Measurements from ENCODE around the gene ZNF260.
"Not testable (repeated sequence)": the region's sequence is repeated elsewhere in the genome, so short reads cannot be mapped to it uniquely, and the experiment has no call there.

Gene ZNF260

DNA sequence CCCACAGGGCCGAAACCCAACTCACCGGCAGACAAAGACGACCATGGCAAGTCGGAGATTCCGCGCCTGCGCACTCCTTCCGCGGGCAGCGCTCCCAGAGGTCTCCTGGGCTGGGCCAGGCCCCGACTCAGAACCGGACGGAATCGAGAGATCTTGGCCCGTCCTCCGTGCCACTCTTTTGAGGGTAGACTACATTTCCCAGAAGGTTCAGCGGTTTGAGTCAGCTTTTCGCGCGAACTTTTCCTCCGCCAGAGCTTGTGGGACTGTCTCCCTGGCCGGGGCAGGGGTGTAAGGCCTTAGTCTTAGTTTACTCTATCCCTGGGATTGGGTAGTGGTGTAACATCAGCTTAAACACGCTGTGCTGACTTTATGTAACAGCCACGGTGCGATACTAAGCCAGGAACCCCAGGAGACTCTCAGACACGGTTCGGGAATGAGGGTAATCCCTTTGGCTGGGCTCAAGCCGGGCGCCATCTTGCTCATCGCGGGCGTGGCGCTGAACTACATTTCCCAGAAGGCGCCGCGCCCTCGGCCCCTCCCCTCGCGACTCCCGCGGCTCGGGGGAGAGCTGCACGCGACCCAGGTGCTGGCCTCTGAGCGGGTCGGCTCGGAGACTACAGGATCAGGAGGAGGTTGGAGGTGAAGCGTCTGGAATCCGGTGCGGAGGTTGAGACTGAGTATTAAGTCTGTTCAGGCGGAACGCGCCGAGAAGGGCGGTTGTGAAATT is at the start of gene ZNF260:
TSS of gene ZNF260 (minus strand) at position 78 of the 727 bp plus-strand sequence. CDS start 13,033 bp downstream, outside the sequence.
- peak; percentile 98 for DNase-seq

DNA sequence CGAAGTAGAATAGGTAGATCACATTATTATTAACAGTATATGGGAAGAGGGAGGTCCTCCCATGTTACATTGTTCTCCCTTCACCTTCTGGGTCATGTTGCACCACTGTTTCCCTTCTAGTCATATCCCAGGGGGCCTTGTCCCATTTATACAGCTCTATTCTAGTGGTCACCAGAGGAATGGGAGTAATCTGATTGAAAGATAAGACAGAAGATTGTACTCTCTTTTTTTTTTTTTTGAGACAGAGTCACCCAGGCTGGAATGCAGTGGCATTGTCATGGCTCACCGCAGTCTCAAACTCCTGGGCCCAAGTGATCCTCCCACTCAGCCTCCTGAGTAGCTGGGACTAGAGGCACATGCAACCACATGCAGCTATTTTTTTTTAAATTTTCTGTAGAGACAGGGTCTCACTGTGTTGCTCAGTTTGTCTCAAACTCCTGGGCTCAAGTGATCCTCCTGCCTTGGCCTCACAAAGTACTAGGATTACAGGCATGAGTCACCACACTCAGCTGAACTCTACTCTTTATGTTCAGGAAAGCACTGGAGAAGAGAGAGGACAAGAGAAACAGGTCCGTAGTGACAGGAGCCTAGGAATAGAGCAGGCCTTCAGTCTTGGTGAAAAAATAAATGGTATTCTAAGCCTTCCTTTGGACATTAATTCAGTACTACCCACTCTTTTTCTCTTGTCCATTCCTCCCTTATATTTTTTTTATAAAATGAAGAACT is 49.4 kb upstream of the ZNF260 start:
- no peak for DNase-seq

DNA sequence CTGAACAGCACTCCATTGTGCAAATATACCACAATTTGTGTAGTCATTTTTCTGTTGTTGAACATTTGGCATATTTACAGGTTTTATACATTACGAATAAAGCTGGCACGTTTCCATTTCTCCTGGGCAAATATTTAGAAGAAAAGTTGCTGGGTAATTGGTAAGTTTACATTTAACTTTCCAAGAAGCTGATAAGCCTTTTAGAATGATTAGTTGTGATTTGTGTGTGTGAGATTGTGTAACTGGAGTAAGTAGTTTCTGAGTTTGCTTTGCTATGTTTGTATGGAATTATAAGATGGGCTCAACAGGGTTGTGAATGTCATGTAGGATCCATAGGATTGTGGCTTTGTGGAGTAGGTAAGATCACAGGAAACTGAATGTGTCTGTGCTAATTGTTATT is 46.7 kb upstream of the ZNF260 start:
- DNase-seq, result no peak

DNA sequence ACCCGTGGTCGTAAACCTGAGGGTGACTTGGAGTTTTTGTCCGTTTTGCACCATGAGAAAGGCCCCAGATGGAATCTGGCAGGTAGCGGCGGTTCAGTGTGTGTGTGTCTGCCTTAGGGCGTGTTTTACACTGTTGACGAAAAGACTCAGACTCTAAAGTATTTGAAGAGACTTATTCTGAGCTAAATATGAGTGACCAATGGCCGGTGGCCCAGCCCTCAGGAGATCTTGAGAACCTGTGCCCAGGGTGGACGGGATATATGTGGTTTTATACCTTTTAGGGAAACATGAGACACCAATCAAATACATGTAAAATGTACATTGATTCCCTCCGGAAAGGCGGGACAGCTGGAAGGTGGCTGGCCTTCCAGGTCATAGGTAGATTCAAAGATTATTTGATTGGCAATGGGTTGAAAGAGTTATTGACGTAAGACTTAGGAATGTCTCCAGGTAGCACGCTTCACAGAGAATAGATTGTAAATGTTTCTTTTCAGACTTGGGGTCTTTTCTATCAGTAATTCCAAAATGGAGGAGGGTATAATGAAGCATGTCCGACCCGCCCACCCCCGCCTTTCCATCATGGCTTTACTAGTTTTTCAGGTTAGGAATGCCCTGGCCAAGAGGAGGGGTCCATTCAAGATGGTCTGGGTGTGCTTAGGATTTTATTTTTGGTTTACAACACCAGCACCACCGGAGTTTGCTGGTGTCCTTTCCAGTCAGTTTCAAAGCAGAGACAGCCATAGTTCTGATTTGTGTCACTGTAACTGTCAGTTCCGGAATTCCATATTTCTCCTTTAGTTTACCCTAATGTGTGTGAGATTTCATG is 46.0 kb upstream of the ZNF260 start:
- DNase-seq, result no peak

DNA sequence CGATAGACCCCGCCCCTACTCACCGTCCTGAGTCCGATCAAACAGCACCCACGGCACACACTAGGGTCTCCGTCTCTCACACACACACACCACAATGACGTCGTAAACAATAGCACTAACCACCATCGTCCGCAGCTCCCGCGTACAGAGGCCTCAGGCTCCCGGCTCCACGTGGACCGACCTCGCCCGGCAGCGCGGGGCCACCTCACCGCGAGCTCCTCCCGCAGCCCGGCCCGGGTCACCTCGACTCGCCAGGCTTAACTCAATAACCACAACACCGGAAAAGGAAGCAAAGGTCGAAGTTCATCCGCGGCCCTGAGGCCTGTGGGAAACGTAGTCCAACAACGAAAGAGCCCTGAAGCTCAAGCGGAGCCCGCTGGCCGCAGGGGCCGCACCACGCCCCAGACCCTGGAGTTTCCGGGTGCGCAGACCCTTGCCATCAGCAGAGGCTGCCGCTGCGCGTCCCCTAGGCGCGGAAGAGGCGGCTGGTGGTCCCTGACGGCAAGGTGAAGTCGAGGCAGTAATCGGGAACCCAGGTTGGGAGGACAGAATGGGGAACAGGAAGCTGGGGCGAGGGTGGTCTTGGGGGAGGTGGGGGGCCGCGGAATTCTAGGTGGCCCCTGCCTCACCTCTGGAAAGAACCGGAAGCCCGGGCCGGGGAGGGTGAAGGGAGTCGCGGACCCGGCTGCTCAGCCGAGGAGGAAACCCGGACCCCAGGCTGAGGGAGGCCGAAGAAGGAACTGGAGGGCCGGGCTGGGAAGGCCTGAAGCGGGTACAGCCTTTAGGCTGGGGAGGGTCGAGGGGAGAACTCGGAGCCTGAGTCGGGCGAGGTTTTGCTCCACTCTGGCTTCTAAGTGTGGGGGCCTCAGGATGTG is 45.2 kb upstream of the ZNF260 start, which contains the start of gene ZNF529:
TSS of gene ZNF529 (minus strand) at position 273 of the 875 bp plus-strand sequence. CDS start 946 bp downstream, outside the sequence.
- DNase-seq, result peak; percentile 95

DNA sequence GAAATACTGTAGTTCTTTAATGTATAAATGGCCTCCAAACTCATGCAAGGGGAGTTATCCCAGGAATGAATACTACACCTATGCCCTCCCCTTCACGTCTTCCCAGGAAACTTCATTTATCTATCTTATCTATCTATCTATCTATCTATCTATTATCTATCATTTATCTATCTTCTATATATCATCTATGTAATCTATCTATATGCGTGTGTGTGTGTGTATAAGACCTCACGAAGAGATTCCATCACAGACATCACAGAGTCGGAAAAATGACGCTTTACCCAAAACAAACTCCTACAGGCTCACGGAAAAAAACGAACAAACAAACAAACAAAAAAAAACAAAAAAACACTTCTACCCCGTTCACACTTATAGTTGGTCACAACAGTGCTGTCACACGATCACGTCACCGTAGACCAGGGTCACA is 44.5 kb upstream of the ZNF260 start:
- no peak for DNase-seq

DNA sequence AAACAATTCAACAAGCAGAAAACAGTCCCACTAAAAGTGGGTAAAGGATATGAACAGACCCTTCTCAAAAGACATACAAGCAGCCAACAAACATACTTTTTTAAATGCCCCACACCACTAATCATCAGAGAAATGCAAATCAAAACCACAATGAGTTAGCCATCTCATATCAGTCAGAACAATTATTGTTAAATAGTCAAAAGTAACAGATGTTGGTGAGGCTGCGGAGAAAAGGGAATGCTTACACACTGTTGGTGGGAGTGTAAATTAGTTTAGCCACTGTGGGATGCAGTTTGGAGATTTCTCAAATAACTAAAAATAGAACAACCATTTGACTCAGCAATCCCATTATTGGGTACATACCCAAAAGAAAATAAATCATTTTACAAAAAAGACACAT is 36.3 kb upstream of the ZNF260 start:
- DNase-seq, result no peak

DNA sequence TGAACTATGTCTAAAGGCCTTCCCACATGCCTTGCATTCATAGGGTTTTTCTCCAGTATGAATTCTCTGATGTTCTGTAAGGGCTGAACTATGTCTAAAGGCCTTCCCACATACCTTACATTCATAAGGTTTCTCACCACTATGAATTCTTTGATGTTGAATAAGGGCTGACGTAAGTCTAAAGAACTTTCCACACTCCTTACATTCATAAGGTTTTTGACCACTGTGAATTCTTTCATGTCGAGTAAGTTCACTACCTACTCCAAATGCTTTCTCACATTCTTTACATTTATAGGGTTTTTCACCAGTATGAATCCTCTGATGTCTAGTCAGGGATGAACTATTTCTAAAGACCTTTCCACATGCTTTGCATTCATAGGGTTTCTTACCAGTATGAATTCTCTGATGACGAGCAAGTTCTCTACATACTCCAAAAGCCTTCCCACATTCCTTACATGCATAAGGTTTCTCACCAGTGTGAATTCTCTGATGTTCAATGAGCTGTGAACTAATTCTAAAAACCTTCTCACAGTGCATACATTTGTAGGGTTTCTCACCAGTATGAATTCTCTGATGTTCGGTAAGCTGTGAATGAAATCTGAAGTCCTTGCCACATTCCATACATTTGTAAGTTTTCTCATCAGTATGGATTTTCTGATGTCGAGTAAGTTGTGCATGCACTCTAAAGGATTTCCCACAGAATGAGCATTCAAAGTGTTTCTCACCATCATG is 19.1 kb upstream of the ZNF260 start:
- no peak for DNase-seq

DNA sequence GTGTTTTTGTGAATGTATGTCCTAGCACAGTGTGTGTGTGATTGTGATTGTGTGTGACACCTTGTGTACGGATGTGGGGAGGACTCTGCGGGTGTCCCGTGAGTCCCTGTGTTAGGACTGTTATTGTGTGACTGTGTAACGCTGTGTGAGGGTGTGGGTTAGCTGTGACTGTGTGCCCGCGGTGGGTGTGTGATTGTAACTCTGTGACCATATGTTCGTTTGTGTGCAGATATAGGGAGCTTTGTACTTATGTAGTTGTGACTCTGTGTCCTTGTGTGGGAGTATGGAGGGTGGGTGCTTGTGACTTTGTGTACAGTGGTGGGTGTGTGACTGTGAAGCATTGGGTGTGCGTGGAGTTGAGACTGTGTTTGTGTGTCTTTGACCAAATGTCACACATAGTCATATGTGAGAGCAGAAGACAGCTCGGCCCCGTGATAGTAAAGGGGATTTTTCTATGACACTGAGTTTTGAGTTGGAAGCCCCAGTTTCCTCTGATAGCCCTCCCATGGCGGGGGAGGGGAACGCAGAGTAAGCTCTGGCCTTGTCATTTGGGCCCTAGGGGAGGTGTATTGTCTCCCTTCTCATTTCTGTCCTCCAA is 949 bp upstream of the ZNF260 start:
- peak; percentile 66 for DNase-seq

DNA sequence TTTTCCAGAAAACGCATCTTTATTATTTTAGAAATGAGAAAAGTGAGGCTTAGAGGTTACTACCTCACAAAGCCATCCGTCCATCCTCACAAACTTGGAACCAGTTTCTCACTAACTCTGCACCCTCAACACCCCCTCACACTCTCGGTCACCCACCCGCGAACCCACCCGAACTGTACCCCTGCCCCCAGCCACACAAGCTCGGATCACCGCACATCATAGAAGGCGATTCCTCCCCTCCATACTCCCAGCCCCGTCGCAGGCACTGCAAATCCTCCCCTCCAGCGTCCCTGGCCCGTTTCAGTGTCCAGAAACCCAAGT is 238 bp downstream of the ZNF260 start:
- no peak for DNase-seq

DNA sequence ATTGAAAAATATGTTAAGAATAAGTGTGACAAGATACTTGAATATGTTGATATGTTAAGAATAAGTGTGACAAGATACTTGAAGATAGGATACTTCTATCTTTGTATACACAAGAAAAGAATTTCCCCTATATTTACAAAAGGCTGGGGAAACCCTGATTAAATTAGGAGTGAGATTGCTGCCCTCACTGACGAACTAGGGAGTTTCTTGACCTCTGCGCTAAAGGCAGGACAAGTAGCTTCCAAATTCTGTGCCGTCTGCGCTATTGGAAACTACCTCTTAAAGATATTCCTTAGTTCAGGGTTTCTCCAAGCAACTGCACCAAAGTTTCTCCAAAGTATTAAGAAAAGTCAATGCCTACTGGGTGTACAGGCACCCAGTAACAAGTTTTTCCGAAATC is 730 bp downstream of the ZNF260 start:
- DNase-seq, result no peak

DNA sequence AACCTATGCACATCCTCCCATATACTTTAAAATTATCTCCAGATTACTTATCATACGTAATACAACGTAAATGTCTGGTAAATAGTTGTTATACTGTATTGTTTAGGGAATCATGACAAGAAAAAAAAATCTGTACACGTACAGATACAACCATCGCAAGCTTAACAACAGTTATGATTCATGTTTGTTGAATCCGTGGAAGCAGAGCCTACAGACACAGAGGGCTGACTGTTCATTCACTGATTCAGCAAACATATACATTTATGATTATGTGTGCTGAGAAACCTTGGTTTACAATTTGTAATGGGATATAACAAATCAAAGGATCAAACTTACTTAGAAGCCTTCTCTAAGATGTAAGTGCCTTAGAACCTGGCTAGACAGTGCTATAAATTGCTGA is 1.5 kb downstream of the ZNF260 start:
- no peak for DNase-seq

DNA sequence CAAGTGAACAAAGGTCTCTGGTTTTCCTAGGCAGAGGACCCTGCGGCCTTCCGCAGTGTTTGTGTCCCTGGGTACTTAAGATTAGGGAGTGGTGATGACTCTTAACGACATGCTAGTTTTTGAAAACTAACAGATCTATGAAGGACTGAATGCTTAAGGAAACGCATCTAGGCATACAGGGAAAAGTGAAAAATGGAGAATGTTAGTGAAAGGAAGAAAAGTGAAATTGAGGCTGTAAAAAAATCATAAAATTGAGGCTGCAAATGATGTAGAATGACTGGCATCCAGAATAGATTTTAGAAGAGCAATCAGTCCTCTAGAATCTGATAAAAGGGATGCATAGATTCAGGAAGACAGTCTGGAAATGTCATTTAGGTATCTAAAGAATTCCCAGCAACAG is 3.5 kb downstream of the ZNF260 start:
- DNase-seq, result no peak

DNA sequence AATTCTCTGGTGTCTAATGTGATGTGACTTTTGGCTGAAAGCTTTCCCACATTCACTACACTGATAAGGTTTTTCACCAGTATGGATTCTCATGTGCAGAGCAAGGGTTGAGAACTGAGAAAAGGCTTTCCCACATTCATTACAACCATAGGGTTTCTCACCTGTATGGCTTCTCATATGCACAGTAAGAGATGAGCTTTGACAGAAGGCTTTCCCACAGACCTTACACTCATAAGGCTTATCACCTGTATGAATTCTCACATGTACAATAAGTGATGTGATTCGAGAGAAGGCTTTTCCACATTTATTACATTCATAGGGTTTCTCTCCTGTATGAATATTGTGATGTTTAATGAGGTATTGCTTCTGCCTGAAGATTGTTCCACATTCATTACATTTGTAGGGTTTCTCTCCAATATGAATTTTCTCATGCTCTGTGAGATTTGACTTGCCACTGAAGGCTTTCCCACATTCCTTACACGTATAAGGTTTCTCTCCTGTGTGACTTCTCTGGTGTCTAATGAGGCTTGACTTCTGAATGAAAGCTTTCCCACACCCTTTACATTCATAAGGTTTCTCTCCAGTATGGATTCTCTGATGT is 14.0 kb downstream of the ZNF260 start:
- no peak for DNase-seq

DNA sequence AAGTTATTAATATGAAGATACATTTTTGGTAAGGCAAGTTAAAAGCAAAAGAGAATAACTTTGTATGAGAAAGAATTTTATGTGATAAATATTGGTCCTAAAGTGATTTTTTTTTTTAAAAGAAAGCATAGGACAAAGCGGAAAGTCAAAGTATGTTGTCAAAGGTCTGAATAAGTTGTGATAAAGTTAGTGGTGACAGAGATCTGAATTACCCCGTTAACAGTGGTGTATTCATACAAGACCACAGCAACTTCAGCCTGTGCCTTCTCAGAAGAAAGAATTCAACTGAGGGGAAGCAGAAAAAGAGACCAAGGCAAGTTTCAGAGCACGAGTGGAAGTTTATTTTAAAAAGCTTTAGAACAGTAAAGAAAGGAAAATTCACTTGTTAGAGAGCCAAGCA is 19.7 kb downstream of the ZNF260 start:
- DNase-seq, result no peak

DNA sequence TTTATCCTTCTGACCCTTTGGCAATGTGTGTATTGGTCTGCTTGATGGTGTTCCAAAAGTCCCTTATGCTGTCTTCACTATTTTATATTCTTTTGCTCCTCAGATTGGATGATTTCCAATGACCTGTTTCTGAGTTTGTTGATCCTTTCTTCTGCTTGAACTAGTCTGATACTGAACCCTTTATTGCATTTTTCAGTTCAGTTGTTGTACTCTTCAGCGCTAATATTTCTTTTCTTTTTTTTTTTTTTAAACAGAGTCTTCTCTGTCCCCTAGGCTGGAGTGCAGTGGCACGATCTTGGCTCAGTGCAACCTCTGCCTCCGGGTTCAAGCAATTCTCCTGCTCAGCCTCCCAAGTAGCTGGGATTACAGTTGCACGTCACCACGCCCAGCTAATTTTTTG is 26.1 kb downstream of the ZNF260 start:
- DNase-seq, result no peak

DNA sequence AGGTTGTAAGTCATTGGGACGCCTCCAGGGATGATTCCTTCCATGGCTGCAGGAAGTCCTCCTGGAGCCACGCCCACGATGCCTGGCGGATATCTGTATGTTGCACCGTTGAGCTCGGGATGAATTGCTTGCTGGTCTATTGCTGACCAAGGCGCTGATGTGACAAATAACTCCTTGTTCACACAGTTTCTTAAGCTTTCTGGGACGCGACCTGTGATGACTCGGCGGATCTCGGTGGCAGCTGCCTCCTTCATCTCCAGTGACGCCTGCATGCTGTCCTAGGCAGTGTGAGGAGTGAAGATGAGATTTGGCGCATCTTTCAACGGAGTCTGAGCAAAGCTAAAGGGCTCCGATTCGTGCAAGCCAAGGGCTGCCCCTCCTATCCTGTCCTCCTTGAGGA is 31.1 kb downstream of the ZNF260 start:
- no peak for DNase-seq

DNA sequence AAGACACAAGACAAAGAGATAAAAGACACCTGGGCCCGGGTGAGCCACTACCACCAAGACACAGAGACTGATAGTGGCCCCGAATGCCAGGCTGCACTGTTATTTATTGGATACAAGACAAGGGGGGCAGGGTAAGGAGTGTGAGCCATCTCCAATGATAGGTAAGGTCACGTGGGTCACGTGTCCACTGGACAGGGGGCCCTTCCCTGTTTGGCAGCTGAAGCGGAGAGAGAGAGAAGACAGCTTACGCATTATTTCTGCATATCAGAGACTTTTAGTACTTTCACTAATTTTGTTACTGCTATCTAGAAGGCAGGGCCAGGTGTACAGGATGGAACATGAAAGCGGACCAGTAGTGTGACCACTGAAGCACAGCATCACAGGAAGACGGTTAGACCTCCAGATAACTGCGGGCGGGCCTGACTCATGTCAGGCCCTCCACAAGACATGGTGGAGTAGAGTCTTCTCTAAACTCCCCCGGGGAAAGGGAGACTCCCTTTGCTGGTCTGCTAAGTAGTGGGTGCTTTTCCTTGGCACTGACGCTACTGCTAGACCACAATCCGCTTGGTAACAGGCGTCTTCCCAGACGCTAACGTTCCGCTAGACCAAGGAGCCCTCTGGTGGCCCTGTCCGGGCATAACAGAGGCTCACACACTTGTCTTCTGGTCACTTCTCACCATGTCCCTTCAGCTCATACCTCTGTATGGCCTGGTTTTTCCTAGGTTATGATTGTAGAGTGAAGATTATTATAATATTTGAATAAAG is 35.2 kb downstream of the ZNF260 start:
- DNase-seq, result peak; percentile 72

DNA sequence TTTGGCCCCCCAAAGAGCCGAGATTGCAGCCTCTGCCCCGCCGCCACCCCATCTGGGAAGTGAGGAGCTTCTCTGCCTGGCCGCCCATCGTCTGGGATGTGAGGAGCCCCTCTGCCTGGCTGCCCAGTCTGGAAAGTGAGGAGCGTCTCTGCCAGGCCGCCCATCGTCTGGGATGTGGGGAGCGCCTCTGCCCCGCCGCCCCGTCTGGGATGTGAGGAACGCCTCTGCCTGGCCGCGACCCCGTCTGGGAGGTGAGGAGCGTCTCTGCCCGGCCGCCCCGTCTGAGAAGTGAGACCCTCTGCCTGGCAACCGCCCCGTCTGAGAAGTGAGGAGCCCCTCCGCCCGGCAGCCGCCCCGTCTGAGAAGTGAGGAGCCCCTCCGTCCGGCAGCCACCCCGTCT is 37.2 kb downstream of the ZNF260 start:
- not testable (repeated sequence) for DNase-seq

DNA sequence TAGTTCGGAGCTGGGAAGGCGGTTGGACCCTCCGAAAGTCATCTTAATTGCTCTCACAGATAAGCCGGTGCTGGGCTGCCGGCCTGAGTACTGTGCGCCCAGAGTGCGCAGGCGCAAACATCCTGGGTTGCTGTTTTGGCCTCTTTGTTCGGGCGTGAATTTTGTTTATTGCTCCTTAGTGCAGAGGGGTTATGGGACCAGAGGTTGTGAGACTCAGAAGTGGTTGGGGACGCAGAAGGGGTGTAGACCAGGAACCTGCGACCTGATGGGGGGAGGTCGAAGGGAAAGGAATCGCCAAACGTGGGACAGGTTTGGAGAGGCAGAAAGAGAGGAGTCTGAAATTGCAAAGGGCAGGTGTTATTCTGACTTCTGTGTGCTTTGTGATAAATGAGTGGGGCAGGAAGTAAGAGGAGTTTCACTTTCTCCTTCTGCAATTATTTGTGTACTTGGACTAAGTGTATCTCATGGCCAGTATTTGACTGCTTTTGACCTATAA is 38.1 kb downstream of the ZNF260 start:
- DNase-seq, result peak; percentile 90
